GM12878 (cell line): Measurements from ENCODE around the gene TUBB. TPM values are rescaled to one million over a fixed set of nuclear protein-coding genes. Genes with fewer than 3 reads are reported as not detected.
A peak's percentile ranks its signal among the peaks of the same experiment; 100 is the strongest.

ENCODE experiments used
- ATF2 ChIP-seq: IDR thresholded peaks from 2 replicates; pipeline ENCODE4 v1.6.1; 2012; ENCODE audit warnings: low read length, inconsistent platforms
- E2F8 ChIP-seq: fragments of 450-650 bp; IDR thresholded peaks from 2 replicates; pipeline ENCODE4 v1.6.1; 2018; ENCODE audit warnings: mild to moderate bottlenecking, low read depth, moderate library complexity; ENCODE audit not compliant: partially characterized antibody
- E4F1 ChIP-seq: fragments of 450-650 bp; IDR thresholded peaks from 2 replicates; pipeline ENCODE4 v1.6.1; 2018; ENCODE audit warnings: borderline replicate concordance, mild to moderate bottlenecking; ENCODE audit not compliant: partially characterized antibody
- EGR1 ChIP-seq, 2 experiments: IDR thresholded peaks; 1 replicate in 1 of 2; 2 replicates in 1 of 2; pipeline ENCODE4 v1.6.1; 2011 to 2012; ENCODE audit warnings: low read depth in 2 of 2, low read length in 2 of 2, borderline replicate concordance in 1 of 2, mild to moderate bottlenecking in 1 of 2, moderate library complexity in 1 of 2
- GATAD2B ChIP-seq: fragments of 450-650 bp; conservative IDR thresholded peaks from 2 replicates; pipeline ENCODE4 v1.6.1; 2017; ENCODE audit warnings: low read depth, mild to moderate bottlenecking, moderate library complexity
- IRF4 ChIP-seq: IDR thresholded peaks from 2 replicates; pipeline ENCODE4 v1.6.1; 2011; ENCODE audit warnings: low read depth, low read length
- IRF5 ChIP-seq: fragments of 450-650 bp; IDR thresholded peaks from 2 replicates; pipeline ENCODE4 v1.6.1; 2017; ENCODE audit warnings: borderline replicate concordance
- PBX3 ChIP-seq: IDR thresholded peaks from 2 replicates; pipeline ENCODE4 v1.6.1; 2011; ENCODE audit warnings: mild to moderate bottlenecking, low read depth, low read length, moderate library complexity; ENCODE audit not compliant: insufficient replicate concordance
- RFX5 ChIP-seq: IDR thresholded peaks from 2 replicates; pipeline ENCODE4 v1.6.1; 2011; ENCODE audit warnings: low read depth, low read length, improper control_type of control experiment
- SREBF1 ChIP-seq: IDR thresholded peaks from 2 replicates; pipeline ENCODE4 v1.6.1; 2012; ENCODE audit warnings: mild to moderate bottlenecking, low read length
- TBL1XR1 ChIP-seq: IDR thresholded peaks from 2 replicates; pipeline ENCODE4 v1.6.1; 2012; ENCODE audit warnings: low read depth, low read length, improper control_type of control experiment
- TCF12 ChIP-seq: IDR thresholded peaks from 2 replicates; pipeline ENCODE4 v1.6.1; 2011; ENCODE audit warnings: low read depth, mild to moderate bottlenecking, low read length
- ZNF592 ChIP-seq: fragments of 450-650 bp; IDR thresholded peaks from 2 replicates; pipeline ENCODE4 v1.6.1; 2017; ENCODE audit warnings: mild to moderate bottlenecking, moderate library complexity
- polyA plus RNA-seq, 11 experiments: library from polyadenylated mRNA; depleted of rRNA in 4 of 11; unstranded in 6 of 11; stranded (reverse) in 5 of 11; fragments of >200 nt; fragmentation: Nextera tagmentation in 4 of 11; fragmentation: Illumina TruSeq in 1 of 11; extraction: Ambion mirVana in 4 of 11; extraction: Trizol in 1 of 11; gene quantifications; 1 replicate in 1 of 11; 2 replicates in 10 of 11; pipeline versions ENCODE4 v1.2.1 to v1.2.3, GENCODE V29; 2011 to 2016; ENCODE audit warnings: inconsistent platforms in 2 of 11, missing spikeins in 2 of 11, low read depth in 1 of 11
- total RNA-seq, 4 experiments: library from RNA; depleted of rRNA in 3 of 4; stranded (reverse); fragments of >200 nt in 3 of 4; fragmentation: Illumina TruSeq in 1 of 4; extraction: Trizol in 1 of 4; gene quantifications; 2 replicates each; pipeline versions ENCODE4 v1.2.1 to v1.2.3, GENCODE V29; 2013 to 2021

TUBB gene
- total and polyA plus RNA-seq, 10 of the 15 experiments (the other 5 are each of a cell fraction or from before 2014, with no cell fraction given): 1,039 to 3,052 (median 1,656) TPM

- TF ChIP-seq PBX3 (no peak), SREBF1 (no peak), RFX5 (0 out of 2 replicates have a peak, but pooled peaks have one; percentile 14), EGR1 (IDR thresholded peaks at IDR 0.05; ENCODE audit: borderline replicate concordance in 1 of 2, low read depth in 2 of 2, low read length in 2 of 2) (peak in 1 of 2 experiments; percentile 92; a peak in 2 of 3 replicates), IRF4 (peak; percentile 50; the same call in 1 of the 2 replicates), E4F1 (peak; percentile 68), ZNF592 (no peak), TBL1XR1 (peak; percentile 49; the same call in 1 of the 2 replicates), E2F8 (peak; percentile 84), IRF5 (no peak), ATF2 (no peak), TCF12 (peak; percentile 78), GATAD2B (peak; percentile 77; the same call in 1 of the 2 replicates)
These were observed 37.7 kb upstream of the TUBB start (continued) for GRCh38 chr6:30682143-30683117.
